ENCODE measurements around the gene CKB. TPM values are rescaled to one million over a fixed set of nuclear protein-coding genes. Genes with fewer than 3 reads are reported as not detected.

CKB gene
- total and polyA plus RNA-seq, 9 of the 15 experiments (the other 6 are each of a cell fraction or from before 2014, with no cell fraction given): 23.9 to 692 (median 132) TPM

- no peak for TF ChIP-seq AFF4 (CRISPR knock-in tag; IDR thresholded peaks at IDR 0.05)
- TF ChIP-seq ARID3A (IDR thresholded peaks at IDR 0.05; ENCODE audit: borderline replicate concordance, low read depth, low read length): no peak
- TF ChIP-seq ZC3H4 (CRISPR knock-in tag; IDR thresholded peaks at IDR 0.05; ENCODE audit: borderline replicate concordance): peak; percentile 72; the same call in 1 of the 2 replicates
- no peak for TF ChIP-seq SMAD1 (IDR thresholded peaks at IDR 0.05; ENCODE audit: low read depth, low read length, partially characterized antibody)
- TF ChIP-seq MYC (IDR thresholded peaks at IDR 0.05; ENCODE audit: low read depth, low read length): peak; percentile 54; the same call in 1 of the 2 replicates
- no peak for TF ChIP-seq MYC (CRISPR knock-in tag; IDR thresholded peaks at IDR 0.05; ENCODE audit: borderline replicate concordance, low read depth)
- TF ChIP-seq USF1 (CRISPR knock-in tag; IDR thresholded peaks at IDR 0.05): no peak
- no peak for TF ChIP-seq THRB (CRISPR knock-in tag; conservative IDR thresholded peaks at IDR 0.05)
- no peak for TF ChIP-seq NCOA1 (IDR thresholded peaks at IDR 0.05; ENCODE audit: low read depth)
- no peak for TF ChIP-seq BRF2 (IDR thresholded peaks at IDR 0.05; ENCODE audit: borderline replicate concordance, insufficient read depth, insufficient read length)
- TF ChIP-seq TCFL5 (CRISPR knock-in tag; conservative IDR thresholded peaks at IDR 0.05): no peak
- TF ChIP-seq MAFF (IDR thresholded peaks at IDR 0.05; ENCODE audit: low read length): no peak
- peak; percentile 21 for TF ChIP-seq KDM5B (IDR thresholded peaks at IDR 0.05; ENCODE audit: insufficient replicate concordance, low read depth, low read length)
- peak; percentile 62 to 65 for TF ChIP-seq E2F6 (IDR thresholded peaks at IDR 0.05; ENCODE audit: borderline replicate concordance in 1 of 2, extremely low read depth in 1 of 2, insufficient read depth in 1 of 2, insufficient read length in 1 of 2, low read depth in 1 of 2, low read length in 1 of 2, poor library complexity in 1 of 2, severe bottlenecking in 1 of 2)
- no peak for TF ChIP-seq RBM34 (IDR thresholded peaks at IDR 0.05; ENCODE audit: borderline replicate concordance, insufficient read depth, low read length)
Measured at GRCh38 chr14:103521951-103522563, 573 bp downstream of the CKB start (continued).
